Esophagus muscularis mucosa (tissue), 4 donors: Measurements from ENCODE around the gene ARID5B. TPM values are rescaled to one million over a fixed set of nuclear protein-coding genes. Genes with fewer than 3 reads are reported as not detected.

ENCODE experiments used
- DNase-seq: peaks from one replicate; pipeline ENCODE4 v3.0.0-alpha.2; 2017; ENCODE audit errors: extremely low spot score
- H3K27ac ChIP-seq, 4 donors: fragments of 200-600 bp; sonication (generic); replicated peaks in 1 of 4; 1 replicate in 3 of 4; 2 replicates in 1 of 4; pipeline ENCODE4 v1.5.1; 2016 to 2019; ENCODE audit warnings: mild to moderate bottlenecking in 1 of 4
- H3K27me3 ChIP-seq, 4 donors: fragments of 200-600 bp; sonication (generic); one replicate each; pipeline versions ENCODE4 v1.5.1 to v1.6.0; 2016 to 2019
- H3K36me3 ChIP-seq, 4 donors: fragments of 200-600 bp; sonication (generic); one replicate each; pipeline ENCODE4 v1.5.1; 2016 to 2019
- H3K4me1 ChIP-seq, 4 donors: fragments of 200-600 bp; sonication (generic); one replicate each; pipeline ENCODE4 v1.5.1; 2016 to 2019
- H3K4me3 ChIP-seq, 4 donors: fragments of 200-600 bp; sonication (generic); 1 replicate in 2 of 4; 2 replicates in 2 of 4; pipeline ENCODE4 v1.5.1; 2016 to 2019; ENCODE audit warnings: mild to moderate bottlenecking in 4 of 4, moderate library complexity in 1 of 4
- H3K9me3 ChIP-seq, 4 donors: fragments of 200-600 bp; sonication (generic); 1 replicate in 3 of 4; 2 replicates in 1 of 4; pipeline ENCODE4 v1.5.1; 2016 to 2019
- EP300 ChIP-seq: sonication (generic); formaldehyde crosslinking; IDR thresholded peaks from one replicate; pipeline ENCODE4 v1.6.1; 2017; ENCODE audit warnings: antibody characterized with exemption
- POLR2A ChIP-seq: fragments of 450-650 bp; IDR thresholded peaks from one replicate; pipeline ENCODE4 v1.6.1; 2017; ENCODE audit warnings: antibody characterized with exemption, moderate library complexity, mild to moderate bottlenecking, low read depth
- POLR2AphosphoS5 ChIP-seq, 2 donors: sonication (generic); formaldehyde crosslinking; IDR thresholded peaks; one replicate each; pipeline ENCODE4 v1.6.1; 2017; ENCODE audit warnings: antibody characterized with exemption in 2 of 2
- WGBS: methylation state at CpG from one replicate; pipeline ENCODE4 v1.1.5; 2018; 5-methylcytosine and 5-hydroxymethylcytosine counted together
- intact Hi-C: fragments of 100-400 bp; cut with DNase I; formaldehyde crosslinking; loops from one replicate; pipeline ENCODE4 v1.15.1; 2023
- total RNA-seq, 4 donors: library from RNA; depleted of rRNA; stranded (reverse); fragments of >200 nt; gene quantifications; one replicate each; pipeline versions ENCODE4 v1.1.0 to v1.2.1, GENCODE V29; 2016
- TF ChIP-seq, protein P1 (sequence below), 3 experiments: fragments of 200-600 bp in 2 of 3; fragments of 450-650 bp in 1 of 3; sonication (generic) in 2 of 3; IDR thresholded peaks; one replicate each; pipeline ENCODE4 v1.5.1; 2017 to 2019; ENCODE audit warnings: antibody characterized with exemption in 3 of 3, mild to moderate bottlenecking in 2 of 3, moderate library complexity in 1 of 3

The ARID5B gene
- total RNA-seq, 4 donors from 2014 or later, result 33.6 to 150 (median 64.9) TPM

DNA sequence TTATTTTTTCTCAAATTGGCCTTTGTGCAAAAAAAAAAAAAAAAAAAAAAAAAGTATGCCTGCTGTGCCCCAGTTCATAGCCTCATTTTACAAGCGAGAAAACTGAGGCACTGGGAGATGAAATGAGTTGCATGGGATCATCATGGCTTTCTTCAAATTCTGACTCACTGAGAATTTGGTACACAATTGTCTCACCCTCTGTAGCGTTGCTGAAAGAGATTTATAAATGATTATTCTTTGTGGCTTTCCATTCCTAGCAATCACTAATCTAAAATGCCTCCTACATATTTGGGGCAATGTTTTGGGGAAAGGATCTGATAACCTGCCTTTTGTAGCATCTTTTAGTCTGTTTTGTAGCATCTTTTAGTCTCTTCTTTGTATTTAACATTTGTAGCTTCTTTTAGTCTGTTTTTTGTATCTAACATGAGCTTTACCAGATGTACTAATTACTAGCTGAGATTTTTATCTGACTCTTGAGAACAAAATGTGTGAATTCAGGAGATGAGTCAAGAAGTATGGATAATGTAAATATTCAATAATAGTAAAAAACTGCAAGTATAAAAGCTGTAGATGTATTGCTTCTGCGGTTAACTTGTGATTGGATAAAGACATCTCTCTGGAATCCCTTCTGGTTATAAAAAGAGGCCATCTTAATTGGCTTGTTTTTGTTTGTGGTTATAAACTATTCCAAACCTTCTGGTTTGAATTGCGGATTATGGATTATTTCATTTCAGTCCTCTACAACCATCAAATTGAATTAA is 161.4 kb downstream of the ARID5B start:
- intact Hi-C loops, result no loop called here
- Histone ChIP-seq H3K9me3 (no peaks in the 10 kb centered on the region), H3K36me3 (peaks cover 0 to 66% (median 42%) of the 10 kb centered on the region in 4 donors), H3K4me1 (peaks cover 50 to 76% (median 60%) of the 10 kb centered on the region in 4 donors), H3K4me3 (no peak overlapping the region), H3K27ac (peak overlapping the region; percentile 68 to 72 (median 71)), H3K27me3 (no peaks in the 10 kb centered on the region)
- WGBS, result 92% methylated on average over 4 of the region's 4 CpGs
- TF ChIP-seq, protein P1, sequence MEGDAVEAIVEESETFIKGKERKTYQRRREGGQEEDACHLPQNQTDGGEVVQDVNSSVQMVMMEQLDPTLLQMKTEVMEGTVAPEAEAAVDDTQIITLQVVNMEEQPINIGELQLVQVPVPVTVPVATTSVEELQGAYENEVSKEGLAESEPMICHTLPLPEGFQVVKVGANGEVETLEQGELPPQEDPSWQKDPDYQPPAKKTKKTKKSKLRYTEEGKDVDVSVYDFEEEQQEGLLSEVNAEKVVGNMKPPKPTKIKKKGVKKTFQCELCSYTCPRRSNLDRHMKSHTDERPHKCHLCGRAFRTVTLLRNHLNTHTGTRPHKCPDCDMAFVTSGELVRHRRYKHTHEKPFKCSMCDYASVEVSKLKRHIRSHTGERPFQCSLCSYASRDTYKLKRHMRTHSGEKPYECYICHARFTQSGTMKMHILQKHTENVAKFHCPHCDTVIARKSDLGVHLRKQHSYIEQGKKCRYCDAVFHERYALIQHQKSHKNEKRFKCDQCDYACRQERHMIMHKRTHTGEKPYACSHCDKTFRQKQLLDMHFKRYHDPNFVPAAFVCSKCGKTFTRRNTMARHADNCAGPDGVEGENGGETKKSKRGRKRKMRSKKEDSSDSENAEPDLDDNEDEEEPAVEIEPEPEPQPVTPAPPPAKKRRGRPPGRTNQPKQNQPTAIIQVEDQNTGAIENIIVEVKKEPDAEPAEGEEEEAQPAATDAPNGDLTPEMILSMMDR (IDR thresholded peaks at IDR 0.05), result no peak
- TF ChIP-seq POLR2AphosphoS5 (IDR thresholded peaks at IDR 0.05), result no peak
- DNase-seq, result no peak

DNA sequence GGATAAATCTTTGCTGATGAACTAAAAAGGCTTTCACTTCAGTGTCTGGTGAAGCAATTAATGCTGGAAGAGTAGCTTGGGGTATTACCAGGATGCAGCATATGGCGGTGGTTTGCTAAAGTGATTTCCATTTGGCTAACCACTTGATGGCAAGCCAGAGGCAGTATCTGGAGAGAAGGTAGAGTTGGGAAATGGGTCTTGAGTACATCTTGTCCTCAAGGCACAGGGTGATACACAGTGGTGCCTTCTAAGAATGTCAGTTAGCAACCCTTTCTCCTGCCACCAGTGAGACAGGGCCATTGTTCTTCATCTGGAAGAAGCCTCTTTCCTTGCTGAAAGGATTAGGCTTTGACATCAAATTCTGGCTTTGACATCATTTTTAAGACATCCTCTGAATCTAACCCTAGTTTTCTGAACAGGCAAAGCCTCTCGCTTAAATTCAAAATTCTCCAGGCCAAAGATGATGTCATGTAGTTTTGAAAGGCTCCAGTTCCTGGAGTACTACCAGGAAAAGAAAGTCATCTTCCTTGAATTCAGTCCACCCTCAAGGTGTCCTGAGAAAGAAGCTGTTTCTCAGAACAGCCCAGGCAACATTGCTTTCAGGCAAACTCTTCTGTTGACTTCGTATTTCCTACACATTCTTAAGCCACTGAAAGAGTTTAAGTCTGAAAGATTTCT is 162.4 kb downstream of the ARID5B start:
- H3K4me3 ChIP-seq, result no peak overlapping the region
- H3K36me3 ChIP-seq, result peaks cover 0 to 65% (median 37%) of the 10 kb centered on the region in 4 donors
- no peak for DNase-seq
- whole genome bisulfite sequencing, result 83% methylated on average over 3 of the region's 3 CpGs
- intact Hi-C loops, result no loop called here
- no peaks in the 10 kb centered on the region for H3K27me3 ChIP-seq
- no peaks in the 10 kb centered on the region for H3K9me3 ChIP-seq
- TF ChIP-seq EP300 (peak; percentile 51), POLR2A (no peak), POLR2AphosphoS5 (IDR thresholded peaks at IDR 0.05) (peak; percentile 74 to 88)
- H3K4me1 ChIP-seq, result peaks cover 46 to 73% (median 56%) of the 10 kb centered on the region in 4 donors
- peak overlapping the region; percentile 68 to 72 (median 71) for H3K27ac ChIP-seq

DNA sequence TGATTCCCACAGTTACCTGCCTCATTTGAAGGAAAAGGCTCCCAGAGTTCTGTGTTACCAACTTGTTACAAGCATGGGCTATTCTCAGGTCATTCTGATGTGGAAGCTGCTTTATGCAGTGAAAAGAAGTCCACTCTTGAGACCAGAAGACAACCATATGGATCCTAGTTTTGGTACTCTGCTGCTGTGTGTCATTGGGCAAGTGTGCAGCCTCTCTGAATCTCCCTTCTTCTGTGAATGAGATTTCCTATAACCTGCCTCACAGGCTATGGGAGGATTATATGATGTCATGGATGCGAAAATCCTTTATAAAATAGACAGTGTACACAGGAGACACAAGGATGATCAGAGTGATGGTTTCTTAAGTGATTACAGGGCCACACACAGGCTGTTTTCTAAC is 166.1 kb downstream of the ARID5B start:
- H3K27me3 ChIP-seq, result no peaks in the 10 kb centered on the region
- TF ChIP-seq POLR2A (no peak), EP300 (no peak), POLR2AphosphoS5 (IDR thresholded peaks at IDR 0.05) (no peak)
- TF ChIP-seq, protein P1 (IDR thresholded peaks at IDR 0.05), result no peak
- H3K4me1 ChIP-seq, result peaks cover 46 to 67% (median 52%) of the 10 kb centered on the region in 4 donors
- H3K4me3 ChIP-seq, result no peak overlapping the region
- no peaks in the 10 kb centered on the region for H3K9me3 ChIP-seq
- peak overlapping the region in 1 of 4 donors; percentile 67 for H3K27ac ChIP-seq
- 94% methylated on average over 1 of the region's 1 CpG for WGBS
- intact Hi-C loops, result no loop called here
- DNase-seq, result no peak
- peaks cover 5 to 60% (median 39%) of the 10 kb centered on the region in 4 donors for H3K36me3 ChIP-seq

DNA sequence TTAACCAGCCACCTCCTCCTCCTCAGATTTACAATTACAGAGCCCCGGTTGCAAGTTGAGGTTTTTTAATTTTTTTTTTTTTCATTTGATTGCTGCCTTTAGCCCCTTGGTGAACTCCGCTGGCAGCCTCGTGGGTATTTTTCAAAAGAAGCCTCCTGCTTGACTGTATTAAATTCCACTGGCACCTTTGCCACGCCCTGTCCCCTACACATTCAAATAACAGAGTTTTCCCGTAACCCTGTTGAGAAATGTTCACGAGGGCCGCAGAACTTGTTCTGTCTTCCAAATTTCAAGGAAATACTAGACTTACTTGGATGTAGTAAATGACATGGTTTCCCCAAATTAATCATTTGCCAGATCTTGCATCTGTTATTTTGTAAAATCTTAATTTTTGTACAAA is 167.0 kb downstream of the ARID5B start:
- TF ChIP-seq EP300, result no peak
- TF ChIP-seq POLR2A, result no peak
- no peak for TF ChIP-seq POLR2AphosphoS5 (IDR thresholded peaks at IDR 0.05)
- TF ChIP-seq, protein P1 (IDR thresholded peaks at IDR 0.05), result no peak
- H3K27ac ChIP-seq, result peak overlapping the region in 2 of 4 donors; percentile 50 to 67
- H3K27me3 ChIP-seq, result no peaks in the 10 kb centered on the region
- H3K4me3 ChIP-seq, result no peak overlapping the region
- H3K4me1 ChIP-seq, result peaks cover 52 to 69% (median 54%) of the 10 kb centered on the region in 4 donors
- no peak for DNase-seq
- intact Hi-C loops, result no loop called here
- 93% methylated on average over 7 of the region's 7 CpGs for WGBS
- peaks cover 5 to 66% (median 43%) of the 10 kb centered on the region in 4 donors for H3K36me3 ChIP-seq
- no peaks in the 10 kb centered on the region for H3K9me3 ChIP-seq
